GM19452 (cell line): ENCODE measurements around the gene TRAK1.

Experiments
- ATAC-seq: cut with Tn5 transposase; IDR thresholded peaks from one replicate; pipeline ENCODE4 v1.9.1; 2021; ENCODE audit not compliant: unreplicated experiment

TRAK1 gene

DNA sequence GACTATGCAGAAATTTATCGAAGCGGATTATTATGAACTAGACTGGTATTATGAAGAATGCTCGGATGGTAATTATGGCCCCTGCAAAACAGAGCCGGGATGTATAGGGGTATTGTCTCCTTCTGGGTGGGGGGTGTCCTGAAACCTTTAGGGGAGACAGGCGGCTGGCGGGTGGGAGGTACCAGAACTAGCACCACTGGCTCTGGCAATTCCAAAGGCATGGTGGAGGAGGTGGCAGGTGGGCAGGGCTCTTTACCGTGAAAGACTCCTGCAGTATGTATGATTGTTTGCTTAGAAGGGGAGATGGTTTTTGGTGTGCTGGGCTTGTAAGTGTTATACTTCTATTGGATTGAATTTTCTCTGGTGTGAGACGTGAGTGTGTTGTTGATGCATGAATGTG lies 58.4 kb downstream of the TRAK1 start:
- ATAC-seq = no peak

DNA sequence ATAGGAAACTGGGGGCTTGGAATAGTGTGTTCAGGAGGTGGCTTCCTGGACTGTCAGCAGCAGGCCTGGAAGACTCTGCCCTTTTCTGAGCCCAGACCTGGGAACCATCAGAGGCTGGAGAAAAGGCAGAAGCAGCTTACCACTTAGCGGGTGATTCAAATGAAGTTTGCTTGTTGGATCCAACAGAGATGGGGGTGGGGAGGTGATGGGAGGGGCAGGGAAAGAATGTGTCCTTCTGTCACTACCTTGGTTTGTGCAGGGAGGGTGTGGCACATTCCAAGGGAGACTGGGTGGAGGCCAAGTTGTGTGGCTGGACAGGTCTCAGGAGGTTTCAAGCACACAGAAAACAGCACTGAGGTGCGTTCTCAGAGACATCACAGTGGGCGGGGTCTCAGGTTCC lies 58.8 kb downstream of the TRAK1 start:
- no peak for ATAC-seq

DNA sequence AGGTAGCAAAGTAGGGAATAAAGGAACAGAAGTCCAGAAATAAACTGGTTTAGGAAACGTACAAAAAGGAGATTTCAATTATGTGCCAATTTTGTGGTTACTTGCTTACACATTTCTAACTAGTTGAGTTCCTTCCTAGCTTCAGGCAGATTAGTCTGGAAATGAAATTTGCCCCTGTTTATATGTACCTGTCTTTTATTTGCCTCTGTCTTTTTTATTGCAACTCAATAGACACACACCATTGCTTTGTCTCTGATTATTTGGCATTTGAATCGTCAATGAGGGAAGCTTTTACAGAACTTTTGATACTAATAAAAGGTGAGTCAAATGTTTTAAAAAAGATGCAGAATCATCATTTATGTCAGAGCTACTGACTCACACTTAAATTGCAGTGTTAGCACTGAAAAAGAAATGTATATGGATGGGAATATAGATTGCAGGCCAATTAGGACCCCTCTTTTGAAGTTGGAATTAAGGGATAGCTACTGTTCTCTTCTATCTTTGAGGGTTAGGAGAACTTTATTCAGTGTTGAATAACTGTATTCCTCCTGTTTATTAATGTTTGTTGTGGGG lies 60.5 kb downstream of the TRAK1 start:
- no peak for ATAC-seq

DNA sequence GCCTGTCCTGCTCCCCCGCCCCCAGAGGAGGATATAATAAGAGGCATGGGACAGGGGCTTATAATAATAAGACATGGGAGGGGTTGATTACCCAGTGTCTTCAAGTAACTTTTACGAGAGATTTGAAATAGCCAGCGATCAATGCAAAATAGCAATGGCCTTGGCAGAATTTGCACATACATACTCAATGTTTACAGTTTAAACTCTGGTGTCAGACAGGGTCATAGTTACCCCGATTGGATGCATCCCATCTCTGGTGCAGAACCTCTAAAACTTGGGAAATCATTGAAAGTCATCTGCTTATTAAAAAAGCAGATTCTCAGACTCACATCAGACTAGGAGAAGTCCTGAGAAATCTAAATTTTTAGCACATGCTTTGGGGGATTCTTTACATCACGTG lies 61.0 kb downstream of the TRAK1 start:
- no peak for ATAC-seq

DNA sequence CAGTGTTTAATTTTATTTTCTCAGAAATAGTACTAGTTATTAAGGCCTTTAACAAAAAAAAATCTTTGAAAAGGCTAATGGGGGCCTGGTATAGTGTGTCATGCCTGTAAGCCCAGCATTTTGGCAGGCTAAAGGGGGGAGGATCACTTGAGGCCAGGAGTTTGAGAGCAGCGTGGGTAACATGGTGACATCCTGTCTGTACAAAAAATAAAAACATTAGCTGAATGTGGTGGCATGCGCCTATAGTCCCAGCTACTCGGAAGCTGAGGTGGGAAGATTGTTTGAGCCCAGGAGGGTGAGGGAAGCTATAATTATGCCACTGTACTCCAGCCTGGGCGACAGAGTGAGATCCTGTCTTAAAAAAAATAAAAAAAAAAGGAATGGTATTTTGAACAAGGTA lies 61.9 kb downstream of the TRAK1 start:
- no peak for ATAC-seq

DNA sequence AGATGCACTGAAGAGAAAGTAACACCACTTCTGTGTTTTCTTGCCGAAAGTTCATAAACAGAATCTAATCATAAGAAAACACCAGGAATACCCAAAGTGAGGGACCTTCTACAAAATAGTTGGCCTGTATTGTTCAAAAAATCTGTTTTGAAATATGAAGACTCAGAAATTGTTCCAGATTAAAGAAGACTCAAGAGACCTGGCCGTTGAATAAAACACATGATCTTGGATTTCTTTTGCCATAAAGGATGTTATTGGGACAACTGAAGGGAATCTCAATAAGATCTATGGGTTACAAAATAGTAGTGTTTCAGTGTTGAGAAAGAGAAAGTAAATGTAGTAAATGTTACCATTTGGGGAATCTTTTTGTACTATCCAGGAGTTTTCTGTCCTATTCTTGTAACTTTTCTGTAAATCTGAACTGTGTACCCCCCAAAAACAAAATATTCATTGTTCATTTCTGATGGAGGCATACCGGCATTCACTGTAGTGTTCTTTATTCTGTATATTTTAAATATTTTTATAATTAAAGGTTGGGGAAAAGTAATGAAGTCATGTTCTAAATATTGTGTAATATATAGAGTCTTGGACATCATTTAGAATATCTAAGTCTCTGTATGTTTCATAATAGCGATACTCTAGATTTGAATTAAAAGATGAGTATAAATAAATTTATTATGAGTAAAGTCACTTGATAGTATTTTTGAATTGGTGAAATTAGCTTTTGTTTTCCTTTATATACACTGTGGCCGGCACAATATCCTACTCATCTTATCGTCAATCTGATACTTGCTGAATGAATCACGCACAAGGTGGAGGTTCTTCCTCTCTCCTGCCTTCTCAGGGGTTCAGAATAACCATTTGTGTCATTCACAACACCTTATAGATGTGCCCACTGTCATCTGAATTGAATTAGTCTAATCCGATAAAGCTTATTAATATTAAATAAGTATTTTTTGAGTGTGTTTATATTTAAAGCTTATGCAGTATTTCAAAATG lies 66.7 kb downstream of the TRAK1 start:
- ATAC-seq = no peak

DNA sequence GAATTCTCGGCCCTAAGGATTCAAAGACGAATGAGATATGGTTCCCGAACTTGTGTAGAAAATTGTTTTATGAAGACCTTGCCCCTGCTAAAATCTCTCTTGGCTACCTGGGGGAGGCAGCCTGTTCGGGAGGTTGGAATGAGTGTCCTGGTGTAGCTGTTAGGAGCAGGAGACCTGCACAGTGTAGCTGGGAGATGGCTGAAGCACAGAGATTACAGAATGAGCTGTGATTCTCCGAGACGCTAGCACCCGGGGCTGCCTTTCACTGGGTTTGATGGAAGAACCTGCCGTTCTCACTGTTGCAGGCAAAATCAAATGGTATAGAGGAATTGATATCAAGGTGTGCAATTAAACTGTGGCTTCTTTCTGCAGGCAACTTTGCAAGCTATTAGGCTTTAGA lies 68.0 kb downstream of the TRAK1 start:
- ATAC-seq = no peak

DNA sequence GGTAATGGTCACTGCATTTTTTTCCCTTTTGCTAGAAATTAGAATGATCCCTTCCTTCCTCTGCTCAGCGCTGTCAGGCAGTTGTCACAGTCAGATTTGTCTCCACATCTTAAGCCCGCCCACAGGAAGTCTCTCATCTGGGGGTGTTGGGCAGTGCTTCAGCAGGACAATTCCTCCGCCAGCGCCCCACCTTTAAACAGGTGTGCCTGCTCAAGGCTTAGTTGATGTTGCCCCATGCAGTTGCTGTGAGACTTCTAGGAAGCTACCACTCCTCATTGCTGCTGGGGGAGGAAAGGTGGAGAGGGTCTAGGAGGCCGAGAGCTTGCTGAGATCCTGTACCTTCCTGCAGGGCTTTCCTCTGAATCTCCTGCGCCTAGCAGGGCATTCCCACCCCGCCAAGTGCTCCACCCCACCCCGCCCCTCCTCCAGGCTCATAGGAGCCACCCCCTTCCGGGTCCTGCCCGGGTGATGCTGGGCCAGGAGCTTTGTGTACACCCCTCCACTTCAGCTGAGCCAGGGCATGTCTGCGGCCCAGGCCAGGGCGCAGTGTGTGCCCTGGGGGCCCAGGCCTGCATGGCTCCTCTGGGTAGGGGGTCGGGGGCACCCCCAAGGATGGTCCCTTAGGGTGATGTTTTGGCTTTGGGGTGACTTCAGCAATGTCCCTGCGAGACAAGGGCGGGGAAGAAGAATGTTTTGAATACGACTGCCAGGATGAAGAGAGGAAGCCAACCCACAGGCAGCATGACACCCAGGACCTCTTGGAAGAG lies 68.7 kb downstream of the TRAK1 start:
- no peak for ATAC-seq

DNA sequence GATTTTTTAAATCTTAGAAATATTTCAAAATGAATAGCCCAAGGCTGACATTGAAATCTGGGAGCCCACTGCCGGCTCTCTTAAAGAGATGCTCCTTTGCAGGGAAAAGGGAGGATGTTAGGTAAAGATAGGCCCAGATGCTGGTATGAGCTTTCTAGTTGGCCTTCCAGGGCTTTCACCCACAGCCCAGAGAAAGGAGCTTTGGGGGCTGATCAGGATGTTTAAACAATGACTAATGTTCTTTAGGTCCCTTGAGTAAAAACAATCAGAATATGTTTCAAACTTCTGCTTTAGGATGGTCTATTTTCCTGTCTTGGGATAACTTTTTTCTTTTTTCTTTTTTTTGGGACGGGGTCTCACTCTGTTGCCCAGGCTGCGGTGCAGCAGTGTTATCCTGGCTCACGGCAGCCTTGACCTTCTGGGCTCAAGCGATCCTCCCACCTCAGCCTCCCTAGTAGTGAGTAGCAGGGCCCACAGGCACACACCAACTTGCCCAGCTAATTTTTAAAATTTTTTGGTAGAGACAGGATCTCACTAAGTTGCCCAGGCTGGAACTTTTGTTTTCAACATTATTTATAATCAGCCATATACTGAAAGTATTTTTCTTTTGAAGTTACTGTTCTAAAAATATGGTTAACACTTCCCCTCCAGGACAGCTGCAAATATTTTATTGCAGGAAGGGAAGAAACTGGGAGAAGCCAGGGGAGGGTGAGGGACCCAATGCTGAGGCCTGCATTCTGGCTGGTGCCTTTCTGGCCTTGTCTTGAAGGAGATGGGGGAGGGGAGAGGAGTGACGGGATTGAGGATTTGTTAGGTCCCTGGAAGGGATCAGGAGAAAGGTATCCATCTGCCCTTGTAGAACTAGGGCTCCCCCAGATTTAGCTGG lies 70.1 kb downstream of the TRAK1 start:
- no peak for ATAC-seq

DNA sequence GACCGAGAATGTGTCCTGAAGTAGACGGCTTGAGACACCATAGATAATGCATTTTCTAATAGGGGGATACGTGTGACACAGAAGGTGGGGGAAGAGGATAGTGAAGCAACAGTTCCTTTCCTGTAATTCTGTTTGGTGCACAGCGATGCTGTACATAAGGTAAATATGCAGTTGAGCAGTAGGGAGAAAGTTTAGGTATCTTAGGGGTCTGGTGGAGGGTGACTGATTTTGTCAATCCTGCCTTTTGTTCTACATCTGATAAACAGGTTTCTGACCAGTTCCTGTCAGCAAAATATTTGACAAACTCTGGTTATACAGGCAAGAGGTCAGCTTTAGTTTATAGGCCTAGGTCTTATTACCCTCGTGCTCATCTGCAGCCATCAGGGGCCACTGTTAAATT lies 71.3 kb downstream of the TRAK1 start:
- no peak for ATAC-seq

DNA sequence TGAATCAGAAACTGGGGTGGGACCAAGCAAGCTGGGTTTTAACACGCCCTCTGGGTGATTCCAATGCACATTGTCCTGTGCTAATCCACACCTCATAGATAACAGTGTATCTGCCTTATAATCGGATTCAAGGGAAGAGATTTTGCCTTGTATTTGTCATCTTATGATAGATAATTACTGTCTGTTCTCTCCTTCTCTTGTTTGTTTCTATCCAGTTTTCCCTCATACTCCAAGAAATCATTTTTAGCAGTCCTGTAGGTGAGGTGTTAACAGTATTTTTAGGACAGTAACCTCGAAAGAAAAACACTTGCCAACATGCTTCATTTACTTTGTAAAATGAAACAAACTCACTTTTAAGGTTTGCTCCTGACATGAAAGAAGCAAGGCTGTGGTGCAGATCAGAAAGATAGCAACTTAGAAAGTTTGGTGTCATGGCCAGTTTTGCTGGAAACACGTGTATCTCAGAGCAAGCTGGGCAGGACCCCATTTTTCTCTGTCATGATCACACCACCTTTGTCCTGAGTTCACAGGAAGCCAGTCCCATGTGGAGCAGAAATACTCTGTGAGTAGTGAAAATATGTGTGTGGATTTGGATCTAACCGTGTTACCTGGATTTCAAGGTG lies 72.6 kb downstream of the TRAK1 start:
- ATAC-seq = no peak

DNA sequence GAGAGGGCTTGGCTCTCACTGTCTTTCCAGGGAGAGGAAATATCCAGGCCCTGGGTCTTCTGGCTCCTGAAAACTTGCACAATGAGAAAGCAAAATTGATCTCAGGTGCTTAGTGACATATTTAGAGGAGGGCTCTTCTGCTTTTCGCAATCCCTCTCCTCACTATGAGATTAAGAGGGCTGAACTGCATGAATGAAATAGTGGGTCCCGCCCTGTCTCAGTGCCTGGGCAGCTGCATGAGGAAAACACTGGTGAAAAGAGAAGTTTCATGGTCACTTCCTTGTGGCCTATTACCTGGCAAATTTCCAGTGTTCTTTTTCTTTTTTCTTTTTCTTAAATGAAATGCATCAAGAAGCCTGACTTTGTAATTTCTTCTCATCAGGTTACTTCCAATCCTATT lies 73.5 kb downstream of the TRAK1 start:
- ATAC-seq = no peak

DNA sequence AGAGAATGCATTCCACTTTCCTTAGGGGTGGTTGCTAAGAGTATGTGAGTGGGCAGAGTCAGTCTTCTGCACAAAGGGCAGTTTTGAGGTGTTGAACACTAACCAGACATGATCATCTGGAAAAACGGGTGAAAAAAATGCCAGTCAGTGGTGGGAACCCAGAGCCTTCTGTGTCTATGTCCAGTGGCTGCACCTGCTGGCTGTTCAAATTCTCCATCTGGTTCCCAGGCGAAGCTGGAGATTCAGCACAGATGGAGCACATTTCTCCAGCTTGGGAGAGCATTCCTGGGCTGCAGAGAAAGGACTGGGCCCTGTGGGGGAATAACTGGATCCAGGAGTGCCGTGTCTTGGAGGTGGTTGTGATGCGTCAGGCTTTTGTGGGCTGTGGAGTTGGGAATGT lies 74.1 kb downstream of the TRAK1 start:
- ATAC-seq = no peak

DNA sequence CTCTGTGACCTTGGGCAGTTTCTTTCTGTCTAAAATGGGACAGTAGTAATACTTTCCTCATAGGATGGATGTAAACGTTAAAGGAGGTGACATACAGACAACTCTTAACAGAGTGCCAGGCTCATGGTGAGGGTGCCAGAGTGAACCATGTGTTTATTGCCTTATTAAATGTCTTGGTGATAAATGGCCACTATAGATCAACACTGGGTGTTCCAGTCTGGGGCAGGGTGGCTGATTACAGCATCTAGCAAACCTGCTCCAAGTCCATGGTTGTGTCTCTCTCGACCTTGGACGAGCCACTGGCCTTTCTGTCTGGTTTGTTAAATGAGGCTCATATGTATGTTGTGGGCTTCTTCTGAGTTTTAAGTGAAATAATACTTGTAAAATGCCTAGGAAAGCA lies 75.1 kb downstream of the TRAK1 start:
- ATAC-seq = no peak

DNA sequence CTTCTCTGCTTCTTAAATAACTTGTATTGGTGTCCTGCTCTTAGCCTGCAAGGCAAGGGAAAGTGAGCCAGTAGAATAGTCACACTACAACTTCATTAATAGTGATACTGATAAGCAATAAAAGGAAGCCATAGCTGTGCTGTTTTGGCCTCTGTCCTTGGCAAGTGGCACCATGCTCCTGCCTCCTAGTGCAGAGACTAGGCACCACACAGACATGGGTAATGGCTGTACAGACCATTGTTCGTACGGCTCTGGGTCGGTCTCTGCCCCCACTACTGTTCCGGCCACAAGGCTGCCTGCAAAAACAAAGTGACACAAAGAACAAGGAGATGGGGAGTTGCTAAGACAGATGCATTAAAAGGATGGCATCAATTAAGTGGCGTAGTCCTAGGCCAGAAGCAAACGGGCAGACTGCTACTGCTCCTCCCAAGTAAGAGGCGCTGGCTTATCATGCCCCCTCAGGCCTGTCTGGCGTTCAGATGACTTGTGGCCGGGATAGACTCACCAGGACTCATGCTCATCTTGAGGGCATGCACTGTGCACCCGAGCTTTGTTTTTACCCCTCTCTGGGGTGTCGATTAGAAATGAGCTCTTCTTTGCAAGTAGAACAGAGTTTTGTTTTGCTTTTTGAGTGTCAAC lies 75.6 kb downstream of the TRAK1 start:
- ATAC-seq = no peak

DNA sequence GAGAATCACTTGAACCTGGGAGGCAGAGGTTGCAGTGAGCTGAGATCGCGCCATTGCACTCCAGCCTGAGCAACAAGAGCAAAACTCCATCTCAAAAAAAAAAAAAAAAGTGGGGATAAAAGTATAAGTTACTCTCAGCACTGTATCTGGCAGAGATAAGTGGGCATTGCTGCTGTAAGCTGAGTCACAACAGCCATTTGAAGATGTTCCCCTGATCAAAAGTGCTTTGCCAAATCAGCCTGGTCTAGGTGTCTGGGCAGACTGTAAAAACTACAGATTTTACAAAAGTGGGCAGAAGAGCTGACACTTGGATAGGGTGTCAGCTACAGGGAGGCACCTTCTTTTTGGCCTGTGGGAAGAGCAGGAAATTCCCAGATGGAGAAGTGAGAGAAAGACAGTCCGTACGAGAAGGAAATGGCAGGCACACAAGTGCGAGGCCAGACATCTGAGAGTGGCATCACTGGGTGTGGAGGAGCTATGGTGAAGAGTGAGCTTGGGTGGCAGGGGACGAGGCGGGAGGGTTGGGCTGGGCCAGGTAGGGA lies 78.5 kb downstream of the TRAK1 start:
- no peak for ATAC-seq

DNA sequence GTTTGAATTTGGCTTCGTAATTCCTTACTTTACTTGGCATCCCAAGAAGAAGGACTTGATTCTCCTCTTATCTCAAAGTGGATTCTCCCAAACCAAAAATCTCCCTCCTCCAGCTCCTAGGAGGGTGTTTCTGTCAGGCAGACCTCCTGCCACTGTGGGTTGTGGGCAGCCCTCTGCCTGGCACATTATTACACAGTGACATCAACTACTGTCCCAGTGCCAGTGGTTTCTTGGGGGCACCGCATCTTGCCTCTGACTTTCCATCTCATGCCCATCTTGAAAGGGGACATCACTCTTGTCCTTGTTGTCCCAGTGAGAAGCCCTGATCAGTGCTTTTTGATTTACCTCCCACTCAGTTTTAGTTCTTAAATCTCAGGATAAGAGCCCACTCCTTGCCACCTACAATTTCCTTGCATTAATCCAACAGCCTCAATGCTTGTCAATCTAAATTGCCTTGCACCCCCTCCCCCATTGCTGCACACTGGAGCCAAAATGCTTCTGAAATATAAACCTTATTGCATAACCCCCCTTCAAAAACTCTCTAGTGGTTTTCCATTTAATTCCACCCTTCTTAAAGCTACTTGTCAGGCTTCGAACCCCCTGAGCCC lies 81.0 kb downstream of the TRAK1 start:
- no peak for ATAC-seq

DNA sequence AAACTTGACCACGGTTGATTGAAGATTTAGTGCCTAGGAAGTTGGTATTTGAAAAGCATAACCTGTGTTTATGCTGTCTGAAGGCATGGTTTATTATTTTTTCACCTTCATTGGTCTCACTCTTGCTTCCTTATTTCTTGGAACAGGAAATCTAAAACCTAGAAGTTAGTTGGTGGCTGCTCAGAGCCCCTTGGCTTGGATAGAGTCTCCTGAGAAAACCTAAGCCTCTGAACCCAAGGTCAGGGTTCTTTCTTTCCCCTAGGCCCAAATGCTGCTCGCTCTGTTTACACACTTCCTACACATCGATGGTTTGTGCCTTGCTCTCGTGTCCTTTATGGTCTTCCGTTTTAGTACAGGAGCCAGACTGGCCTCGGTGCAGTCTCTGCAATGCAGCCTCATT lies 82.2 kb downstream of the TRAK1 start:
- no peak for ATAC-seq

DNA sequence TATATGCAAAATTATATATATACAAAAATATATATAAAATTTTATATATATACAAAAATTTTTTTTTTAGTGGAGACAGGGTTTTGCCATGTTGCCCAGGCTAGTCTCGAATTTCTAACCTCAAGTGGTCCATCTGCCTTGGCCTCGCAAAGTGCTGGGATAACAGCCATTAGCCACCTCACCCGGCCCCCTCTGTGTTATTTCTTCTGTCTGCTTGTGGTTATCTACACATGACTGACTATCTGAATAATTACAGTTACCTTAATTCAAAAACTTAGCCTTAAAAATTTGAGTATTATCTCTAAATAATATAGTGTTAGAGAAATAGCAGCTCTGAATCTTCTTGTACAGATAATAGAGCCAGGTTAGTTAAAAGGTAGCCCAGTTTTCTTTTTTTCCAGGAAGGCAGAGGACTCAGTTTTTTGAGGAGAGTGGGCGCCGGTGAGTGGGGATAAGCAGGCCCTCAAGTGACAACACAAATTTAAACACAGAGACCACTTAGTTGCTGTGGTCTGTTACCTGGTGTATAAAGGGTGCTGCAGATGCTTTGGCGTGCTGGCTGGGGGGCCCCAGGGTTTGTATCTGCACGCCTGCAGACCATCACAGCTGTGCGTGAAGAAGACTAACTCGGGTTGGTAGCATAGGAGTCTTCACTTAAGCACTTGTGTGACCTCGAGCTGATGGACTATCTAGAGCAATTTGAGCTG lies 83.7 kb downstream of the TRAK1 start:
- ATAC-seq = no peak
